8988T (cell line): ENCODE results near the gene DUSP22.
"Not testable (repeated sequence)": the region's sequence is repeated elsewhere in the genome, so short reads cannot be mapped to it uniquely, and the experiment has no call there.

Experiments
- DNase-seq: peaks from one replicate; pipeline ENCODE4 v3.0.0; 2011

DUSP22 gene

GRCh38 chr6:325161-325860, 33.0 kb downstream of the DUSP22 start:
- DNase-seq, result not testable (repeated sequence)

- not testable (repeated sequence) for DNase-seq
Measured at GRCh38 chr6:326066-326465, 33.8 kb downstream of the DUSP22 start.

- DNase-seq, result no peak
Measured at GRCh38 chr6:326896-327537, 34.7 kb downstream of the DUSP22 start.

- no peak for DNase-seq
Measured at GRCh38 chr6:327538-328116, 35.3 kb downstream of the DUSP22 start.

- no peak for DNase-seq
Measured at GRCh38 chr6:328136-328670, 35.9 kb downstream of the DUSP22 start.

GRCh38 chr6:328924-329323, 36.6 kb downstream of the DUSP22 start:
- DNase-seq, result no peak

GRCh38 chr6:329888-330691, 37.8 kb downstream of the DUSP22 start:
- DNase-seq, result no peak

GRCh38 chr6:330948-331347, 38.7 kb downstream of the DUSP22 start:
- no peak for DNase-seq

- DNase-seq, result no peak
Measured at GRCh38 chr6:331622-332521, 39.6 kb downstream of the DUSP22 start.

- DNase-seq, result no peak
Measured at GRCh38 chr6:332671-333070, 40.4 kb downstream of the DUSP22 start.

GRCh38 chr6:333379-334002, 41.2 kb downstream of the DUSP22 start:
- no peak for DNase-seq

- DNase-seq, result no peak
Measured at GRCh38 chr6:334536-335510, 42.5 kb downstream of the DUSP22 start.

GRCh38 chr6:335572-335971, 43.3 kb downstream of the DUSP22 start:
- no peak for DNase-seq

GRCh38 chr6:336159-337114, 44.1 kb downstream of the DUSP22 start:
- DNase-seq, result no peak

- DNase-seq, result no peak
Measured at GRCh38 chr6:337805-338368, 45.6 kb downstream of the DUSP22 start.

GRCh38 chr6:338815-339262, 46.6 kb downstream of the DUSP22 start:
- no peak for DNase-seq

- DNase-seq, result no peak
Measured at GRCh38 chr6:339480-339879, 47.2 kb downstream of the DUSP22 start.

GRCh38 chr6:340186-340955, 48.1 kb downstream of the DUSP22 start:
- no peak for DNase-seq
